Hematopoietic multipotent progenitor cell (in vitro differentiated cells): Measurements from ENCODE around the gene OR6S1. TPM values are rescaled to one million over a fixed set of nuclear protein-coding genes. Genes with fewer than 3 reads are reported as not detected.

Experiments
- small RNA-seq: library from RNA; depleted of rRNA; stranded (forward); fragments of <200 nt; gene quantifications from one replicate; pipeline ENCODE3, GENCODE V24; 2012
- total RNA-seq: library from RNA; depleted of rRNA; stranded (reverse); fragments of >200 nt; gene quantifications from one replicate; pipeline ENCODE4 v1.2.3, GENCODE V29; 2012

Gene OR6S1
- total RNA-seq, 1 donor, result not detected

Small RNA genes within 50 kb of the gene (small RNA-seq; reads per million reads assigned to genes)
- not detected for gene RF00019

Other genes starting within 250 kb of the OR6S1 start
- 27.5 TPM for gene TEP1, start 228.2 kb downstream of the OR6S1 start, total RNA-seq
- gene KLHL33, start 205.5 kb downstream of the OR6S1 start, total RNA-seq, result 0.27 TPM
- gene OSGEP, start 186.9 kb downstream of the OR6S1 start, total RNA-seq, result 130 TPM
- 253 TPM for gene APEX1, start 186.5 kb downstream of the OR6S1 start, total RNA-seq
- 36.1 TPM for gene PIP4P1, start 180.3 kb downstream of the OR6S1 start, total RNA-seq
- gene PNP, start 172.3 kb downstream of the OR6S1 start, total RNA-seq, result 86.4 TPM
- not detected for gene RNASE10, start 136.2 kb downstream of the OR6S1 start, total RNA-seq
- gene RNASE9, start 80.6 kb downstream of the OR6S1 start, total RNA-seq, result not detected
- gene RNASE11, start 53.7 kb downstream of the OR6S1 start, total RNA-seq, result not detected
- gene RNASE12, start 50.3 kb downstream of the OR6S1 start, total RNA-seq, result not detected
- 8.9 TPM for gene RNASE4, start 42.9 kb upstream of the OR6S1 start, total RNA-seq
- 2.7 TPM for gene ANG, start 47.1 kb upstream of the OR6S1 start, total RNA-seq
- not detected for gene EDDM3A, start 104.2 kb upstream of the OR6S1 start, total RNA-seq
- not detected for gene EDDM3B, start 126.7 kb upstream of the OR6S1 start, total RNA-seq
- gene RNASE6, start 139.6 kb upstream of the OR6S1 start, total RNA-seq, result 3.8 TPM
- gene RNASE1, start 161.2 kb upstream of the OR6S1 start, total RNA-seq, result 1.3 TPM
- 3.0 TPM for gene RNASE3, start 249.7 kb upstream of the OR6S1 start, total RNA-seq